Nucleus accumbens (tissue), 56 donors: ENCODE measurements around the gene PTPRH.
"Not testable (repeated sequence)": the region's sequence is repeated elsewhere in the genome, so short reads cannot be mapped to it uniquely, and the experiment has no call there.

Experiments
- DNase-seq, 56 donors: peaks; one replicate each; lab custom pipeline; 2025; lab: John Stamatoyannopoulos, UW

PTPRH gene

DNA sequence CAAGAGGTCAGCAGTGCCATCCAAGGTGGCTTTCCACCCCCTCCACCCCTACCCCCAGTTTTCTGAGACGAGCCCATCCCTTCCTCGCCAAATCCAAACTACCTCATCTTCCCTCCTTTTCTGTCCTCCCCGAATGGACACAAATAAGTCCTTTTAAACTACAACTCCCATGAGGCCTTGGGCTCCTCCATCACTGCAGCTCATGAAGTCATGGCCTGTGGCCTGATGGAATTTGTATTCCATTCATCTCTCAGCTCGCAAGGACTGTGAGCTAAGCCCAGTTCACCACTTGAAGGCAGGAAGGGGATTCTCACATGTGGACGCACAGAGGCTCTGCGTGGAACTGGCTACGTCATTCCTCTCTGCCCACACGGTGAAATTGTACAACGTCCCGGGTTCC is 12.5 kb downstream of the PTPRH start:
- no peak for DNase-seq

DNA sequence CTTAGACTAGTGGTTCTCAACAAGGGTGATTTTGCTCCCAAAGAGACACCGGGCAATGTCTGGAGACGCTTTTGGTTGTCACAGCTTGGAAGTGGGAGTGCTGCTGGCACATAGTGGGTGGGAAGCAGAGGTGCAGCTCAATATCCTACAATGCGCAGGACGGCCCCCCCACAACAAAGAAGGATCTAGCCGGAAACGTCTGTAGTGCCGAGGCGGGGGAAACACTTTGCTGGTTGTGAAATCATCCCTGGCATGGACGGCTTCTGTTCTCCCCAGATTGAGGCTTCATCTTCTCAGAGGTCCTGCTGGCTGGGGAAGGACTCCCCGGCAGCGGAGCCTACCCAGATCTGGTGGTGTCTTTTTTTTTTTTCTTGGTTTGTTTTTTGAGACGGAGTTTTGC is 15.8 kb downstream of the PTPRH start:
- peak in 1 of 56 donors; percentile 17 for DNase-seq

GRCh38 chr19:55189403-55189835 is 19.9 kb downstream of the PTPRH start:
- peak in 33 of 56 donors; percentile 3 to 74 (median 35) for DNase-seq

DNA sequence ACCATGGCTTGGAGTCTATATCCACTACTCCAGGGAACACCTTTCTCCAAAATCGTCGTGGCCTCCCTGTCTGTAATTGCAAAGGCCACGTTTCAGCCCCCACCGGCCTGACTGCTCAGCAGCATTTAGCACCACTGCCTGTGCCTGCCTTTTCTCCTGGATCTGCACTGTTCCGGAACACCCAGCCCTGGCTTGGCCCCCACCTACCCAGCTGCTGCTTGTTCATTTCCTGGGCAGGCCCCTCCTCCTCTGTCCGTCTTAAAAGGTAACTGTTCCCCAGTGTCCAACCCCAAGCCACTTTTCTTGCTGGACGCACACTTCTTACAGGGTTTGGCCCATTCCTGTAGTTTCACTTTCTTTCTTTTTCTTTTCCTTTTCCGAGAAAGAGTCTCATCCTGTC is 20.7 kb downstream of the PTPRH start:
- DNase-seq = no peak

DNA sequence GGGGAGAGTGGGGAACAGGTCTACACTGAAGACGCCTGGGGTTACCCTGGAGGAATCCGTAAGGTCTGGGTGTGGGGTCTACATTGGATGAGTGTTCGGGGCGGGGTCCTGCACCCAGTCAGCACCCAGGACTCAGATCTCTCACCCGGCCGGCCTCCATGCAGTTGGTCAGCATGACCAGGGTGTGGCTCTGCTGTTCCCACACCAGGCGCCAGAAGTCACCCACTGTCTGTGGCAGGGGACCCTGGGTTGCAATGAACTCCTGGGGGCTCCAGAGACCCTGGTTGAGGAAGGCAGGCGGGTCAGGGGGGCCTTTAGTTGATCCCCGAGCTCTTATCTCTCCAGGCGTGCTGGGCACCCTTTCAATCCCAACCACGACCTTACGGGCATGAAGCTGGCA is 23.2 kb downstream of the PTPRH start:
- DNase-seq = no peak

DNA sequence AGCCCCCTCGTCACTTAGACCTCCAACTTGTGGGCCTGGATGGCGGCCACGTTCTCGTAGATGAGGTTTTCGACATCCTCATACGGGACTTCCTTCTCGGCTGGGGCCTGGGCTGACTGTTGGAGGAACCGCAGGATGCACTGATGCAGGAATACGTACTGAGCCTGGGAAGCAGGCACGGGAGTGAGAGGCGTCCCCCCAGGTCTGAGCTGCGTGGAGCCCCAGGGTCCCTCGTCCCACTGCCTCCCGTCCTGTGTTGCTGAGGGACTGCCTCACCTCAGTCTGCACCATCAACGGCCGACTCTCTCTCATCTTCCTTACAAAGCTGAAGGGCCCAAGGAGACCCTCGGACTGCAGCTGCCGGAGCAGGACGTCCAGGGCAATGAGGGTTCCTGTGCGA is 27.6 kb downstream of the PTPRH start:
- DNase-seq = no peak

GRCh38 chr19:55179606-55180484 is 29.5 kb downstream of the PTPRH start, which contains the start of gene SYT5:
Gene SYT5, minus strand, starts transcription at chr19:55180289. Its CDS starts 1,248 bp downstream, at chr19:55179041.
- DNase-seq = peak in 39 of 56 donors; percentile 5 to 72 (median 37)

GRCh38 chr19:55178781-55179599 is 30.3 kb downstream of the PTPRH start:
- peak in 55 of 56 donors; percentile 18 to 93 (median 82) for DNase-seq

GRCh38 chr19:55176076-55176475 is 33.2 kb downstream of the PTPRH start:
- DNase-seq = no peak

- DNase-seq = peak in 3 of 56 donors; percentile 1 to 14 (median 7)
These were observed 34.0 kb downstream of the PTPRH start for GRCh38 chr19:55175117-55175867.

DNA sequence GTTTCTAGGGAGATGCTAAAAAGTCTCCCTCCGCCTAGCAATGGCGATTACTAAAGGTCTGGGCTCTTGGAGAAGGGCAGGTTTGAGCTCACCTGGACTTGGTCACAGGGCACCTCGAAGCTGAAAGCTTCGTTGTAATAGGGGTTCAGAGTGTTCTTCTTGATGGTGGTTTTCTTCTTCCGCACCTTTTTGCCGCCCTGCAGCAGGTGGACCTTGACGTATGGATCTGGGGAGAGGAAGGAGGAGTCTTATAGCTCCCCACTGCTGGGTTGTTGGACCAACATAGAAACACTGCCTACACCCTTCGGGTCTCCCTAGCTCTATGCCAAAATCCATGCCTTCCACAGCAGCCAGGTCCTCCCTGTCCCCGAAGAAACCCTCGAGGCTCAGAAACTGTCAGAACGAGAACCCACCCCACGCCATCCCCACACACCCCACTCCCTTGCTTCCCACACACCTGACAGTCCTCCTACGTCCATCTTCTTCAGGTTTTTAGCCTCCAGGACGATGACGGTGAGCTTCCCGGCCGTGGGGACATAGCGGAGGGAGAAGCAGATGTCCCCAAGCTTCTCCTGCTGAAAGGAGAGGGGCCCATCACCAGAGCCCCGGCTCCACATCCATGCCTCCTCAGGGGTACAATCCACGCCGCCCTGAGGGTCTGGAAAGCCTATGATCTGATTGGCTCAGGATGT is 34.7 kb downstream of the PTPRH start:
- DNase-seq = peak in 5 of 56 donors; percentile 5 to 33 (median 13)

DNA sequence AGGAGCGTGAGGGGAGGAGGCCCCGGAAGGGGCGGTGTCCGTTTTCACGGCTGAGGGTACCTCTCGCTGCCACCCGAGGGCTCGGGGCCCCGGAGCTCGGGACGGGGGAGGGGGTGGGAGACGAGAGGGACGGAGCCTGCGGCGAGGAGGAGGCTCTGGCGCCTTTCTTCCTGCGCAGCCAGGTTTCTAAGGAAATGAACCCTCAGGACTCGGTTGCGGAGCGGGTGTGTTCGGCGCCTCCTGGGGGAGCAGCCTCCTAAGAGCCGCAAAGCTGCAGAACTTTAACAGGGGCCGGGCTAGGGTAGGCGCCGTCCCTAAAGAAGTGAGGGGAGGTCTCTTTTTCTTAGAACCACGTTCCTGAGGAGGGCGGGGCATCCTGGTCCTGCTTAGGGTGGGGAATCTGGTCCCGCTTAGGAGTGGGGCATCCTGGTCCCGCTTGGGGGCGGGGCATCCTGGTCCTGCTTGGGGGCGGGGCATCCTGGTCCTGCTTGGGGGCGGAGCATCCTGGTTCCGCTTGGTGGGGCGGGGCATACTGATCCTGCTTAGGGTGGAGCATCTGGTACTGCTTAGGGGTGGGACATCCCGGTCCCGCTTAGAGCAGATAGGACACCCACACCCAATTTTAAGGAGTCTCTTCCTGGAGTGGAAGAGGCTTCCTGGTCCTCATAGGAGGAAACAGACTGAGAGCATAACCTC is 35.4 kb downstream of the PTPRH start:
- DNase-seq = peak in 21 of 56 donors; percentile 2 to 68 (median 15)

DNA sequence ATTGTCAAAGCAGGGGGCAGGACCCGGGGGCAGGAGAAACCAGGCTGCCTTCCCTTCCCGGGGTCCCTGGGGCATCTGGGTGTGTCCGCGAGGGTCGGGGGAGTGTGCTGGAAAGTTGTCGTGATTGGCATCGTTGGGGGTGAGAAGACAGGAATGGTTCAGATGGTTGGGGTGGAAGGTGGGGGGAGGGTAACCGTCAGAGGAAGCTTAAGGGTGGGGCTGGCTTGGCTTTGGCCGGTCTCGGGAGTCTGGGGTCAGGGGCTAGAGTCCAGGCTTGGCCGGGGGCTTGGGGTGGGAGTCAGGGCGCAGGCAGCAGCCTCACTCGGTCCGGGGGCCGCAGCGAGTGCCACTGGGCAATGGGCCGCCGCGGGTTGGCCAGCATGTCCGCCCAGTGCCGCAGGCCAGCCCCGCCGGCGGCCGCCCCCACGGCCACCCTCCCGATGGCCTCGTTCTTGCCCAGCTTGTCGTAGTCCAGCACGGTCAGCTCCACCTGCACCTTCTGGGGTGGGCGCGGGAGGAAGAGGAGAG is 36.1 kb downstream of the PTPRH start:
- no peak for DNase-seq

- DNase-seq = no peak
These were observed 36.6 kb downstream of the PTPRH start for GRCh38 chr19:55172741-55173140.

- DNase-seq = not testable (repeated sequence)
These were observed 37.0 kb downstream of the PTPRH start for GRCh38 chr19:55172318-55172717.

DNA sequence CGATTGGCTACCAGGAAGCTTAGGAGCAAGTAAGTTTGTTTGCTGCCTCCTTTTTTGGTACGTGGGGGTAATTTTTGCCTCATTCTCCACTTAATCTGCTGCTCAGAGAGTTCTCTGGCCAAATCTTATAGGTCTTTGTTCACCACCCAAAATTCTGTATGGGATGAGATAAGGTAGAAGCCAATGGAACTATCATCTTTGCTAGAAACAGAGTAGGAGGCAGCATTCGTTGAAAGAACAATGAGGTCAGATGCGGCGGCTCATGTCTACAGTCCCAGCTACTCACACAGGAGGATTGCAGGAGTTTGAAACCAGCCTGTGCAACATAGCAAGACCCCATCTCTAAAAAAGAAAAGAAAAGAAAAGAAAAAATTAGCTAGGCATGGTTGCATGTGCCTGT is 37.9 kb downstream of the PTPRH start:
- no peak for DNase-seq

- DNase-seq = no peak
These were observed 40.2 kb downstream of the PTPRH start for GRCh38 chr19:55169136-55169535.

DNA sequence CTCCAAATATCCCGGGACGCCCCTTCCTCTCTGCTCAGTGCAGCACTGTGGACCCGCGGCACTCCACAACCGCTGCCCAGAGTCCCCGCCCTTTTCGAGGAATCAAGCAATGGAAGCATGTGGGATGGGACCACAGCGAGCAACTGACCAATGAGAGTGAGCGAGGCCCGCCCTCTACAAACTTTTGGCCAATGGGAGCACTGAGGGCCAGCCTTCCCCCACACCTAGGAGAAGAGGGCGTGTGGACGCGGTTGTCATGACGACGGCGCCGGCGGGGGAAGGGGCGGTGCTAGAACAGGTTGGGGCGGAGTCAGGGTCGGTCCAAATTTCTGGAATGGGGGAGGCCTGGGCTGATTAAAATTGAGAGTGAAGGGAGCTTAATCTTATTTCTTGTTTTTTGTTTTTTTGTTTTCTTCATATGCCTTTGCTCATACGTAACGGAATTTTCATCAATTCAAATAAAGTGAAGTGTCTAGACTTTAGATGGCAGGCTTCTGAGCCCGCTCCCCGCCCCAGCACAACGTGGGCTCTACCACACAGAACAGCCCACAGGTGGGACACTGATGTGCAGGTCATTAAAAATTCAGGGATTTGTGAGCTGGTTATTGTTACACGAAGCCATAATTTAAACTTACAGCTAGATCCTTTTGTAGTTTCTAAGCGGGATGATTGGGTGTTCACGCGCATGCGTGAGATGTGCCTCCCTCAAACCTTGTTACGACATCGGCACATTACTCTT is 42.6 kb downstream of the PTPRH start, which contains the start of gene DNAAF3:
Gene DNAAF3 (minus strand): TSS at position 84 of the 739 bp plus-strand sequence. CDS start 200 bp downstream, outside the sequence.
- peak; percentile 33 to 98 (median 86) for DNase-seq
